PFSK-1 (cell line): ENCODE results near the gene DENND4B.
A peak's percentile ranks its signal among the peaks of the same experiment; 100 is the strongest.

Source experiments
- FOXP2 ChIP-seq: optimal IDR thresholded peaks from 2 replicates; pipeline ENCODE3; 2011; ENCODE audit warnings: borderline replicate concordance, control low read depth, inconsistent platforms; ENCODE audit not compliant: insufficient read depth; ENCODE audit errors: extremely low read length, extremely low read depth
- POLR2AphosphoS5 ChIP-seq: IDR thresholded peaks from 2 replicates; pipeline ENCODE4 v1.6.1; 2012; ENCODE audit warnings: low read depth, mild to moderate bottlenecking, control low read depth, low read length, moderate library complexity
- REST ChIP-seq, 2 experiments: IDR thresholded peaks; 2 replicates each; pipeline versions ENCODE4 v1.6.1 to v1.8.0; 2011 to 2012; ENCODE audit warnings: low read depth in 2 of 2, low read length in 2 of 2, control low read depth in 1 of 2, inconsistent platforms in 1 of 2, mild to moderate bottlenecking in 1 of 2, moderate library complexity in 1 of 2; ENCODE audit not compliant: insufficient read depth in 1 of 2
- SIN3A ChIP-seq: IDR thresholded peaks from 2 replicates; pipeline ENCODE4 v1.6.1; 2012; ENCODE audit warnings: mild to moderate bottlenecking, low read length, moderate library complexity, borderline replicate concordance; ENCODE audit not compliant: insufficient read depth
- TAF1 ChIP-seq: IDR thresholded peaks from 2 replicates; pipeline ENCODE4 v1.6.1; 2012; ENCODE audit warnings: low read length, control low read depth, borderline replicate concordance; ENCODE audit not compliant: insufficient read depth

Gene DENND4B

GRCh38 chr1:153961421-153961820 is 14.9 kb upstream of the DENND4B start:
- TF ChIP-seq POLR2AphosphoS5 = no peak
- no peak for TF ChIP-seq FOXP2
- TF ChIP-seq SIN3A = no peak
- TF ChIP-seq TAF1 = no peak
- no peak for TF ChIP-seq REST (IDR thresholded peaks at IDR 0.05; ENCODE audit: insufficient read depth in 1 of 2, low read depth in 2 of 2, low read length in 2 of 2)

- no peak for TF ChIP-seq POLR2AphosphoS5
These were observed 13.7 kb upstream of the DENND4B start for GRCh38 chr1:153960206-153960605.

GRCh38 chr1:153959454-153959853 is 12.9 kb upstream of the DENND4B start:
- no peak for TF ChIP-seq REST (IDR thresholded peaks at IDR 0.05; ENCODE audit: insufficient read depth in 1 of 2, low read depth in 2 of 2, low read length in 2 of 2)
- no peak for TF ChIP-seq FOXP2
- TF ChIP-seq TAF1 = no peak
- no peak for TF ChIP-seq SIN3A
- TF ChIP-seq POLR2AphosphoS5 = no peak

- TF ChIP-seq TAF1 (no peak), SIN3A (no peak), POLR2AphosphoS5 (no peak)
These were observed 12.4 kb upstream of the DENND4B start for GRCh38 chr1:153958961-153959260.

- TF ChIP-seq FOXP2 (no peak), SIN3A (peak; percentile 14; the same call in 1 of the 2 replicates), POLR2AphosphoS5 (peak; percentile 78; the same call in 1 of the 2 replicates)
These were observed 11.8 kb upstream of the DENND4B start, which contains the start of gene CRTC2 for GRCh38 chr1:153958111-153958960. CRTC2 (minus strand) TSS chr1:153958612; CDS start chr1:153958497, 115 bp downstream.

- TF ChIP-seq TAF1 (no peak), POLR2AphosphoS5 (no peak), FOXP2 (no peak), REST (IDR thresholded peaks at IDR 0.05; ENCODE audit: insufficient read depth in 1 of 2, low read depth in 2 of 2, low read length in 2 of 2) (no peak), SIN3A (no peak)
These were observed 11.2 kb upstream of the DENND4B start for GRCh38 chr1:153957744-153958110.
